Endothelial cell of umbilical vein (primary cell): ENCODE data around the gene RAB31.

Experiments used
- FOS ChIP-seq: IDR thresholded peaks from 2 replicates; pipeline ENCODE4 v1.6.1; 2011; ENCODE audit warnings: mild to moderate bottlenecking, low read length, moderate library complexity, borderline replicate concordance; ENCODE audit not compliant: insufficient read depth
- GATA2 ChIP-seq: IDR thresholded peaks from 2 replicates; pipeline ENCODE4 v1.7.0; 2011; ENCODE audit warnings: low read depth, mild to moderate bottlenecking, moderate library complexity, mixed read lengths, low read length; ENCODE audit not compliant: insufficient read length, insufficient read depth
- JUN ChIP-seq: IDR thresholded peaks from 2 replicates; pipeline ENCODE4 v1.6.1; 2011; ENCODE audit warnings: borderline replicate concordance, low read depth; ENCODE audit not compliant: insufficient read length, insufficient read depth
- POLR2A ChIP-seq: IDR thresholded peaks from 2 replicates; pipeline ENCODE4 v1.6.1; 2012; ENCODE audit warnings: low read depth, mild to moderate bottlenecking, control low read depth, low read length
- POLR2AphosphoS5 ChIP-seq: IDR thresholded peaks from 2 replicates; pipeline ENCODE4 v1.6.1; 2012; ENCODE audit warnings: low read depth, mild to moderate bottlenecking, control low read depth, low read length, moderate library complexity; ENCODE audit not compliant: insufficient read depth
- TF ChIP-seq, protein P1 (sequence below), 2 donors: IDR thresholded peaks; 1 replicate in 1 of 2; 2 replicates in 1 of 2; pipeline ENCODE4 v1.5.1; 2011; ENCODE audit warnings: low read length in 2 of 2, mild to moderate bottlenecking in 2 of 2, moderate library complexity in 2 of 2, control low read depth in 1 of 2, inconsistent platforms in 1 of 2, low read depth in 1 of 2; ENCODE audit not compliant: insufficient read depth in 1 of 2; ENCODE audit errors: extremely low read depth in 1 of 2
- TF ChIP-seq, protein P2 (sequence below): IDR thresholded peaks from 2 replicates; pipeline ENCODE4 v1.6.1; 2011; ENCODE audit not compliant: insufficient read depth, insufficient read length

DNA sequence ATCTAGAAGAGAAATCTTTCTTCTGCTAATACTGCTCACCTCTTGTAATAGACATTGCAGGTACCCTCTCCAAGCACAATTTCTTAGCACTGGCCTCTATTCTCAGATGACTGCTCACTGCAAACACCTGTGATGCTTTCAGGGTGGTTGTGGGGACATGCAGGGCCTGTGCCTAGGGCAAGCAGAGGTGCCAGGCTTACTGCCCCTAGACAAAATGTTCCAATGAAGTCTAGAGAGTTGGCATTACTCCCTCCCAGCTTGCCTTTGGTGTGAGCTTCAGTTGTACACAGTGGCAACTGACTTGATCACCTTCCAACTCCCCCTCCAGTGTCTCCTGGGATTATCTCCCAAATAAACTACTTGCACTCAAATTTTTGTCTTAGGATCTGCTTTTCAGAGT lies 164.7 kb downstream of the RAB31 start:
- no peak for TF ChIP-seq POLR2A
- TF ChIP-seq, protein P1, sequence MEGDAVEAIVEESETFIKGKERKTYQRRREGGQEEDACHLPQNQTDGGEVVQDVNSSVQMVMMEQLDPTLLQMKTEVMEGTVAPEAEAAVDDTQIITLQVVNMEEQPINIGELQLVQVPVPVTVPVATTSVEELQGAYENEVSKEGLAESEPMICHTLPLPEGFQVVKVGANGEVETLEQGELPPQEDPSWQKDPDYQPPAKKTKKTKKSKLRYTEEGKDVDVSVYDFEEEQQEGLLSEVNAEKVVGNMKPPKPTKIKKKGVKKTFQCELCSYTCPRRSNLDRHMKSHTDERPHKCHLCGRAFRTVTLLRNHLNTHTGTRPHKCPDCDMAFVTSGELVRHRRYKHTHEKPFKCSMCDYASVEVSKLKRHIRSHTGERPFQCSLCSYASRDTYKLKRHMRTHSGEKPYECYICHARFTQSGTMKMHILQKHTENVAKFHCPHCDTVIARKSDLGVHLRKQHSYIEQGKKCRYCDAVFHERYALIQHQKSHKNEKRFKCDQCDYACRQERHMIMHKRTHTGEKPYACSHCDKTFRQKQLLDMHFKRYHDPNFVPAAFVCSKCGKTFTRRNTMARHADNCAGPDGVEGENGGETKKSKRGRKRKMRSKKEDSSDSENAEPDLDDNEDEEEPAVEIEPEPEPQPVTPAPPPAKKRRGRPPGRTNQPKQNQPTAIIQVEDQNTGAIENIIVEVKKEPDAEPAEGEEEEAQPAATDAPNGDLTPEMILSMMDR (IDR thresholded peaks at IDR 0.05; ENCODE audit: extremely low read depth in 1 of 2, insufficient read depth in 1 of 2, low read depth in 1 of 2, low read length in 2 of 2): no peak
- TF ChIP-seq, protein P2, sequence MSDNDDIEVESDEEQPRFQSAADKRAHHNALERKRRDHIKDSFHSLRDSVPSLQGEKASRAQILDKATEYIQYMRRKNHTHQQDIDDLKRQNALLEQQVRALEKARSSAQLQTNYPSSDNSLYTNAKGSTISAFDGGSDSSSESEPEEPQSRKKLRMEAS: no peak
- no peak for TF ChIP-seq JUN
- TF ChIP-seq FOS: no peak
- TF ChIP-seq POLR2AphosphoS5: no peak
- TF ChIP-seq GATA2: no peak
